Aorta (tissue), 5 donors: ENCODE data around the gene BMP10. TPM values are rescaled to one million over a fixed set of nuclear protein-coding genes. Genes with fewer than 3 reads are reported as not detected.
"Not testable (repeated sequence)": the region's sequence is repeated elsewhere in the genome, so short reads cannot be mapped to it uniquely, and the experiment has no call there.

Experiments used
- ATAC-seq: fragments of 200-7000 bp; cut with Tn5 transposase; one replicate; pipeline ENCODE4 v1.9.1; 2022; ENCODE audit warnings: moderate library complexity; ENCODE audit not compliant: low FRiP score
- DNase-seq, 2 donors: peaks; one replicate each; pipeline ENCODE4 v3.0.0-alpha.2; 2020
- H3K27ac ChIP-seq, 2 donors: one replicate each; pipeline ENCODE4 v1.5.1; 2013; ENCODE audit warnings: low read length in 2 of 2, mild to moderate bottlenecking in 2 of 2, moderate library complexity in 2 of 2, control low read depth in 1 of 2, inconsistent platforms in 1 of 2, low read depth in 1 of 2
- H3K27me3 ChIP-seq, 2 donors: one replicate each; pipeline ENCODE4 v1.6.1; 2013; ENCODE audit warnings: control low read depth in 1 of 2, low read length in 1 of 2, mild to moderate bottlenecking in 1 of 2, moderate library complexity in 1 of 2; ENCODE audit not compliant: insufficient read depth in 2 of 2, control insufficient read depth in 1 of 2
- H3K36me3 ChIP-seq, 2 donors: one replicate each; pipeline ENCODE4 v1.6.1; 2013; ENCODE audit warnings: control low read depth in 1 of 2, low read length in 1 of 2, mild to moderate bottlenecking in 1 of 2; ENCODE audit not compliant: insufficient read depth in 2 of 2, control insufficient read depth in 1 of 2
- H3K4me1 ChIP-seq, 2 donors: one replicate each; pipeline ENCODE4 v1.6.1; 2013; ENCODE audit warnings: low read length in 2 of 2, control low read depth in 1 of 2, mild to moderate bottlenecking in 1 of 2, moderate library complexity in 1 of 2; ENCODE audit not compliant: insufficient read depth in 2 of 2, control insufficient read depth in 1 of 2
- H3K4me3 ChIP-seq, 2 donors: one replicate each; pipeline ENCODE4 v1.5.1; 2013; ENCODE audit warnings: low read length in 2 of 2, control low read depth in 1 of 2, mild to moderate bottlenecking in 1 of 2
- H3K9me3 ChIP-seq: one replicate; pipeline ENCODE4 v1.6.1; 2013; ENCODE audit warnings: mild to moderate bottlenecking, low read length; ENCODE audit not compliant: control insufficient read depth
- WGBS, 2 donors: extraction: QIAGEN DNeasy Blood & Tissue Kit; methylation state at CpG; one replicate each; pipeline ENCODE4 v1.1.7; 2013; 5-methylcytosine and 5-hydroxymethylcytosine counted together
- intact Hi-C, 2 donors: fragments of 100-400 bp; cut with DNase I; formaldehyde crosslinking; loops; one replicate each; pipeline versions ENCODE4 v1.14.2 to v1.15.0; 2022
- polyA plus RNA-seq, 2 donors: library from polyadenylated mRNA; stranded (reverse); fragments of 200-250 nt; gene quantifications; one replicate each; pipeline ENCODE4 v1.2.3, GENCODE V29; 2013
- total RNA-seq, 2 donors: library from RNA; stranded (reverse); fragmentation: NEBNext Ultra II Directional; extraction: Animal tissue kit (Norgen Biotek cat#: 25700); gene quantifications; one replicate each; pipeline ENCODE4 v1.2.1, GENCODE V29; 2021
- donor health status: healthy with polysubstance abuse.
- donor health status: Bipolar disorder and iron deficiency.
- donor health status: DM: no; HTN: no; CAD: no.
- donor health status: DM: no; HTN: no; CAD: no.
- donor health status: DM: yes; HTN: yes; CAD: no.

Gene BMP10
- total and polyA plus RNA-seq, 4 donors: not detected

DNA sequence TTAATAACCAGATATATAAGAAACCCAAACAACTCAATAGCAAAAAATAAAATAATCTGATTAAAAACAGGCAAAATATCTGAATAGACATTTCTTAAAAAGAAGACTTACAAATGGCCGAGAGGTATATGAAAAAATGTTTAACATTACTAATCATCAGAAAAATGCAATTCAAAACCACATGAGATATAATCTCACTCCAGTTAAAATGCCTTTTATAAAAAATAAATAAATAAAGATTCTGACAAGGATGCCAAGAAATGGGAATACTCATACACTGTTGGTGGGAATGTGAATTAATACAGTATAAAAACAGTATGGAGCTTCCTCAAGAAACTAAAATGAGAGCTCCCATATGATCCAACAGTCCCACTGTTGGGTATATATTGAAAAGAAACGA lies 33.9 kb upstream of the BMP10 start:
- WGBS, 2 donors: 77 to 82% methylated on average over 2 of the region's 2 CpGs
- Histone ChIP-seq H3K27me3 (peaks cover 0 to 1% of the 10 kb centered on the region in 2 donors), H3K27ac (no peak overlapping the region), H3K36me3 (no peaks in the 10 kb centered on the region), H3K4me3 (no peak overlapping the region), H3K9me3 (peaks cover 5% of the 10 kb centered on the region), H3K4me1 (peaks cover 0 to 6% of the 10 kb centered on the region in 2 donors)
- intact Hi-C loops: loop anchor here (5.0 kb wide), 2 partner anchors 68 to 73 kb away; no protein-coding TSS in a partner anchor
- DNase-seq (no peak), ATAC-seq (no peak)

DNA sequence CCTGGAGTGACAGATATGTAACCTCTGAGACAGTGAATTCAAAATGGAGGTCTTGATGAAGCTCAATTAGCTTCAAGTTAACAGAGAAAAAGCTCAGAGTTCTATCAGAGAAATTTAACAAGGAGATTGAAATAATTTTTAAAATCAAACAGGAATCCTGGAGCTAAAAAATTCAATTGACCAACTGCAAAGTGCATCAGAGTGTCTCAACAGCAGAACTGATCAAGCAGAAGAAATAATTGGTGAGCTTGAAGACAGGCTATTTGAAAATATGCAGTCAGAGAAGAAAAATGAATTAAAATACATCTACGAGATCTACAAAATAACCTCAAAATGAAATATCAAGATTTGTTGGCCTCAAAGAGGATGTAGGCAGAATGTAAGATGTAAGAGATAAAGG lies 30.4 kb upstream of the BMP10 start:
- Histone ChIP-seq H3K27me3 (peaks cover 0 to 1% of the 10 kb centered on the region in 2 donors), H3K4me1 (no peaks in the 10 kb centered on the region), H3K4me3 (no peak overlapping the region), H3K36me3 (no peaks in the 10 kb centered on the region), H3K9me3 (peaks cover 5% of the 10 kb centered on the region), H3K27ac (no peak overlapping the region)
- 86 to 87% methylated on average over 1 of the region's 1 CpG for WGBS, 2 donors
- ATAC-seq (no peak), DNase-seq (no peak)
- intact Hi-C loops: no loop called here

DNA sequence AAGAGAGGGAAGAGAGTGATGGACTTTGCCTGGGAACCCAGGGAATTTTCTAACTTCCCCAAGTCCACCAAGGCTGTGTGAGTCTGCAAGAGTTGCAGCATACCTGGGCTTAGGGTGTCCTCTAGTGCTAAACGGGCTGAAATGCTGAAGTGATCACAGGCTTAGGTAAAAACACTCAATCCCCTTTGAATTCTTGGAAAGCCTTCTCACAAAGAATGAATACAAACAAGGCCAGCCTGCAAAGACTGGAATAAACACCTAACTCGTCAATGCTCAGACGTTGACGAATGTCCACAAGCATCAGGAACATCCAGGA lies 30.0 kb upstream of the BMP10 start:
- 81% methylated on average over 4 of the region's 4 CpGs for WGBS, 2 donors
- peaks cover 0 to 1% of the 10 kb centered on the region in 2 donors for H3K27me3 ChIP-seq
- intact Hi-C loops: no loop called here
- DNase-seq (no peak), ATAC-seq (no peak)
- H3K4me3 ChIP-seq: no peak overlapping the region
- no peaks in the 10 kb centered on the region for H3K36me3 ChIP-seq
- H3K27ac ChIP-seq: no peak overlapping the region
- H3K4me1 ChIP-seq: no peaks in the 10 kb centered on the region
- peaks cover 5% of the 10 kb centered on the region for H3K9me3 ChIP-seq

DNA sequence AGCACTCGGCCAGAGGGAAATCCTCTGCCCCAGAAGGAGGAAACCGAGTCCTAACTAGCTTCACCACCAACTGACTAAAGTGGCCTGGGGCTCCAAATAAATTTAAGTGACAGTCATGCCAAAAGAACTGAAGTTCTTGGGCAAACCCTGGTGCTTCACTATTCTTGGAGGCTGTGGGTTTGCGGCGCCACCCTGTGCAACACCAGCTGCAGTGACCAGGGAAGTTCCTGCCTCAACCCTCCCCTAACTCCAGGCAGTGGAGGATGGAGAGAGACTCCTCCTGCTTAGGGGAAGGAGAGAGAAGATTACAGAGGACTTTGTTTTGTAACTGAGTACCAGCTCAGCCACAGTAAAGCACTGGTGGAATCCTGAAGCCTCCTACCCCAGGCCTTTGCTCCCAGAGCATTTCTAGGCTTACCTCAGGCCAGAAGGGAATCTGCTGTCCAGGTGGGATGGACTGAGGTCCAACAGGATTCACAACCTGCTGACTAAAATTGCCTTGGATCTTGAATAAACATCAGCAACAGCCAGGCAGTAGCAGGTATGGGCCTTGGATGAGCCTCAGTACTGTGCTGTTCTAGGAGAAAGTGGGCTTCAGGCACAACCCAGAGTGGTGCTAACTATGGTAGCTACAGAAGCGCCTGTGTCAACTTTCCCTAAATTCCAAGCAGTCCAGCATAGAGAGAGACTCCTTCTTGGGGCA lies 29.4 kb upstream of the BMP10 start:
- H3K27ac ChIP-seq: no peak overlapping the region
- 92% methylated on average over 5 of the region's 5 CpGs for WGBS, 2 donors
- H3K27me3 ChIP-seq: peaks cover 0 to 1% of the 10 kb centered on the region in 2 donors
- DNase-seq (no peak), ATAC-seq (no peak)
- peaks cover 5% of the 10 kb centered on the region for H3K9me3 ChIP-seq
- no peaks in the 10 kb centered on the region for H3K4me1 ChIP-seq
- intact Hi-C loops: no loop called here
- no peaks in the 10 kb centered on the region for H3K36me3 ChIP-seq
- H3K4me3 ChIP-seq: no peak overlapping the region

DNA sequence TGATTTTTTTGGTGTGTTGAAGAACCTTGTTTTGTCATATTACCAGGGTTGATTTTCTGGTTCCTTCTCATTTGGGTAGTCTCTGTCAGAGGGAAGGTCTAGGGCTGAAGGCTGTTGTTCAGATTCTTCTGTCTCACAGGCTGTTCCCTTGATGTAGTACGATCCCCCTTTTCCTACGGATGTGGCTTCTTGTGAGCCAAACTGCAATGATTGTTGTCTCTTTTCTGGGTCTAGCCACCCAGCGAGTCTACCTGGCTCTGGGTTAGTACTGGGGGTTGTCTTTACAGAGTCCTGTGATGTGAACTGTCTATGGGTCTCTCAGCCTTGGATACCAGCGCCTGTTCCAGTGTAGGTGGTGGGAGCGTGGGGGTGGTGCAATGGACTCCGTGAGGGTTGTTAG lies 24.8 kb upstream of the BMP10 start:
- intact Hi-C loops, H3K4me1 ChIP-seq, H3K4me3 ChIP-seq, H3K27me3 ChIP-seq, H3K27ac ChIP-seq, ATAC-seq, H3K9me3 ChIP-seq, DNase-seq, H3K36me3 ChIP-seq: not testable (repeated sequence)
- WGBS, 2 donors: 95 to 97% methylated on average over 6 of the region's 6 CpGs

DNA sequence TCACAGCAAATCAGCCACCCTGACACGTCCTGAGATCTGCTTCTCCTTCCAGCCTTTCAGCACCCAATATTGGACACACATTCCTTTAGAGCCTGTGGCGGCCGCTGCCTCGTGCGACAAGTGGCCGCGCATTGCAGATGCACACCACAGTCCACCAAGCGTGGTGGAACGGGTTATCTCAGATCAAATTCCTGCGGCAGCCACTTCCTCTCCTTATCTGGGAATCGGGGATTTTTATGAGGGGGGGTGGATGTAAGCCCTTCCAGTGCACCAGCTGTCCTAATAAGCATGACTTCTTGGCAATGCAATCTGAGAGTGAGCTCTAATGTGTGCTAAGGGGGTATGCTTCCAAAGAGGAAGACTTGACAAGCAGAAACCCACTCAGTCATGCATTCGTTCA lies 18.3 kb upstream of the BMP10 start:
- Histone ChIP-seq H3K4me3 (no peak overlapping the region), H3K27me3 (no peaks in the 10 kb centered on the region), H3K36me3 (no peaks in the 10 kb centered on the region), H3K27ac (no peak overlapping the region), H3K4me1 (no peaks in the 10 kb centered on the region), H3K9me3 (no peaks in the 10 kb centered on the region)
- 64 to 66% methylated on average over 12 of the region's 12 CpGs for WGBS, 2 donors
- ATAC-seq (no peak), DNase-seq (no peak)
- intact Hi-C loops: no loop called here

DNA sequence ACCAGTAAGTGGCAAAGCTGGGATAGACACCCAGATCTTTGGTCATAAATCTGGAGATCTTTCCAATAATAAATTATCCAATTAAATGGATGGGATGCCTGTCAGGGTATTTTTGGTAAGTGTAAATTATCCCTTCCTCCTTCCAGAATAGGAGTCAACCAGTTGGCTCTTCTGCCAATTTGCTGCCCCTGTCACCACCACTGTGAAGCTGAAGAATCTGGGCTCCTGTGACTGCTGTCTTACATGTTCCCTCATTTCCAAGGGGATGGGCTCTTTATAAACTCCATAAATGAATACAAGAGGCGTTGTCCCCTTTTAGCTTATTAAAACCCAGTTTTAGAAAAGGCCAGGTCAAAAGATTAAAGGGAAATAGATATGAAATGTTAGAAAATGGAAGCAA lies 17.8 kb upstream of the BMP10 start:
- WGBS, 2 donors: 86 to 100% methylated on average over 1 of the region's 1 CpG

DNA sequence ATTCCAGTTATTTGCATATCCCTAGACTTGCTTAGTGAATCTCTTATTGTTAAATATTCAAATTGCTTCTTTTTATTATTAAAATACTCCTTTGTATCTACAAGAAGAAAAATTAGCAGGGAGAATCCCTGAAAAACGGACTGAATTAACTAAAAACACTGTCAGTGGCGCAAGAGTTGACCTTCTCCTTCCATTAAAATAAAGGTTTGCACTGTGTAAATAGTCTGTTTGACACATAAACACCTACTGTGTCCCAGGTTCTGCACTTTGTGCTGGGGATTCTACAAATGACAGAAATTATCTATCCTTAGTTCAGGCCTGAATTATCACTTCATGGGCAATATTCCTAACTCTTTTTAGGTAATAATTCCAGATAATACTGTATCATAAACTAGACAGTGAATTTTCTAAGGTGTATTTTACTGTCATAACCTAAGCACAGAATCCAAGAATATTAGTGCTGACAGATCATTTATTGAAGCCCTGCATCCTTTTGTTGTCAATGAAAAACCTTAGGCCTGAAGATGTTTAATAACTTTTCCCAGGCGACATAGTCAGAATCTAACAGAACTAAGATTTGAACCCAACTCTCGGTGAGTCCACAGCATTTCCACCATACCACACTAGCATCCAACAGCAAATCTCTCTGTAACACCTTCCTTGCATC lies 17.0 kb upstream of the BMP10 start:
- 92 to 93% methylated on average over 4 of the region's 4 CpGs for WGBS, 2 donors
- intact Hi-C loops: no loop called here
- no peak for DNase-seq
- no peaks in the 10 kb centered on the region for H3K4me1 ChIP-seq
- H3K9me3 ChIP-seq: no peaks in the 10 kb centered on the region
- no peaks in the 10 kb centered on the region for H3K27me3 ChIP-seq
- ATAC-seq: no peak
- H3K36me3 ChIP-seq: no peaks in the 10 kb centered on the region
- no peak overlapping the region for H3K27ac ChIP-seq
- no peak overlapping the region for H3K4me3 ChIP-seq

More for the DNA sequence above, 17.8 kb upstream of the BMP10 start:
- no peaks in the 10 kb centered on the region for H3K36me3 ChIP-seq
- H3K27me3 ChIP-seq: no peaks in the 10 kb centered on the region
- no peak for ATAC-seq
- no peak for DNase-seq
- no peak overlapping the region for H3K27ac ChIP-seq
- no peaks in the 10 kb centered on the region for H3K4me1 ChIP-seq
- H3K9me3 ChIP-seq: no peaks in the 10 kb centered on the region
- H3K4me3 ChIP-seq: no peak overlapping the region
- intact Hi-C loops: no loop called here

DNA sequence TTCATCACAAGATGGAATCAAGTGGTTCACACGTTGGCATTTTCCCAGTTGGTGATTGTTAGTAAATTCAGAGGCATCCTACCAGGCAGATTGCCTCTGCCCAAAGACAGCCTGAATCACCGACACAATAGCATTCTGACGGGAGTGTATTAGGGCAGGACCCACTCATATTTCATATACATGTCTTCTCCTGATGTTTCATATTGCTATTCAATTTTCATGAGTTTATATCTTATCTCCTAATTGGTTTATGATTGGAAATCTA lies 14.5 kb upstream of the BMP10 start:
- no peak overlapping the region for H3K4me3 ChIP-seq
- DNase-seq (no peak), ATAC-seq (no peak)
- intact Hi-C loops: no loop called here
- H3K27me3 ChIP-seq: no peaks in the 10 kb centered on the region
- H3K36me3 ChIP-seq: no peaks in the 10 kb centered on the region
- WGBS, 2 donors: 75 to 82% methylated on average over 3 of the region's 3 CpGs
- H3K27ac ChIP-seq: no peak overlapping the region
- H3K4me1 ChIP-seq: no peaks in the 10 kb centered on the region
- H3K9me3 ChIP-seq: no peaks in the 10 kb centered on the region
